NOMO-1 treated with DMSO at 0.1 percent for 48 hours (cell line): Measurements from ENCODE around the gene DPP10.
A peak's percentile ranks its signal among the peaks of the same experiment; 100 is the strongest.

Source experiments
- DNase-seq: peaks from one replicate; lab custom pipeline; 2025; ENCODE audit not compliant: unreplicated experiment; lab: John Stamatoyannopoulos, UW

The DPP10 gene

GRCh38 chr2:115115135-115115534, 672.7 kb downstream of the DPP10 start:
- DNase-seq: no peak

GRCh38 chr2:115118306-115118705, 675.9 kb downstream of the DPP10 start:
- DNase-seq: no peak

GRCh38 chr2:115119086-115119485, 676.6 kb downstream of the DPP10 start:
- DNase-seq: no peak

DNA sequence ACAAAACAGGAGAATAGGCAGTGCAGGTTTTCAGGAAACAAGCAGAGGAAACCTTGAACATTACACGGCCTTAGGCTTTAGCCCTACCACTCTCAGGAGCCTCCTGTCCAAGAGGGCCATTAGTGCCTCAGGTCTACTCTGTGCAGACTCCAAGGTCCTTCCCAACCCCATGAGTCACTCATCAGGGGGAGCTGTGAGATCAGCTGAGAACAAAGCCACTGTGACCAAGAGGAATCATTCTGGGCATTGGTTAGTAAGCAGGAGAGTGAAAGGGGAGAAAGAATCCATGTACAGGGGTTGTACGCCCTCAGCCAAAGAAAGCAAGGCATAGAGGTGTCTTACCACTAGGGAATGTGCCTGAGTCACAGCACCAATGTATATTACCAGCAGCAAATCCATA, 680.3 kb downstream of the DPP10 start:
- DNase-seq: no peak

DNA sequence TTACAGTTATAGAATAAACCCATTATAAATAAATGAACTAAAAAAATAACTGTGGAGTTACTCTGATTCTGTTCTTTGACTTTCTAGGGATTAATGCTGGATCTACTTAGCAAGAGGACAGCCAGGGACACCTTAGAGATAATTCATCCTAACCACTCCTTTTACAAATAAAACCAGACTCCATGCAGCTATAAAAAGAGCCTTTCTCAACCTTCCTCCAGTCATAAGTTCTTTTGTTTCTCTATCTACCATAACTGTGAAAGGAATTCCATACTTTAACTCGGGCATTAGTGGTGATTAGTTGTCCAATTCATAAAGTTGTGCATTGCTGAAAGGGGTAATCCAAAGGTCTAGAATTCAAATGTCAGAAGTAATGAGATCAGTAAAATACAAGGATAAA, 682.4 kb downstream of the DPP10 start:
- DNase-seq: no peak

DNA sequence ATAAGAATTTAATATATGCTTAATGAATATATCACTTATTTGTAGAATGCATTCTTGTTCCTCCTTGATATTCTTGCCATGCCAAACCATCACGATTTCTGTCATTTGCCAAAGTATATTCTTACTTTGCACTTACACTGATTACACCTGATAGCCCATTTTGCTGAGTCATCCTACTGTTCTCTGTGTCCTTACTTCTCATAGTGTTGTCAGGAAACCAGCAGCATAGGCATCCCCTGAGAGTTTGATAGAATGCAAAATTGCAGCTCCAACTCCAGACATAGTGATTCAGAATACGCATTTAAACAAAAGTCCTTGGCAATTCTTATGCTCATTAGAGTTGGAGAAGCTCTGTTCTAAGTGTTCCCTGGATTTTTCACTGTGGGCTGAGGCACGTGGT, 687.1 kb downstream of the DPP10 start:
- no peak for DNase-seq

DNA sequence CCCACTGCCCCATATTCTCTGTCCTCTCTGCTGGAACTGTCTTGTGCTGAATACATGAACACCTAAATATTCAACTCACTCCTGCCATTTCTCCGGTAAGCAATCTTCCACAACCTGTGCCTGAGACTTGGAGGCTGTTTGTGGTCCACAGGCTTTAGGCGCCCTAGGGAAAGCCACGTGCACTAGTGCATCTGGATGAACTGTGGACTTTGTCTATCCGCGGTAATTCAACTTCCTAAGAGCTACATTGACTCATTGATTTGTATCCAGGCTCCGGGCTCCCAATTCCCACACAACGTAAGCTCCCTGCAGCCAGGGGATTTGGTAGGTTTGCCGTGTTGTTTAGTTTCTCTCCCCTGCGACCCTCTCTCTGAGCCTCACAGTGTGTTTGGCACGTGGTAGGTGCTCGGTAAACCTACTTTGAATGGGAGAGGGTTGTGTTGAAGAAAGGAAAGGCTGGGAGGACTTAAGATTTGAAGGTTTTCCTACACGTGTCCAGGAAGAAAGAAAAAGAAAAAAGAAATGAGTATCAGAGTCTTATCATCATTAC, 718.2 kb downstream of the DPP10 start:
- DNase-seq: no peak

DNA sequence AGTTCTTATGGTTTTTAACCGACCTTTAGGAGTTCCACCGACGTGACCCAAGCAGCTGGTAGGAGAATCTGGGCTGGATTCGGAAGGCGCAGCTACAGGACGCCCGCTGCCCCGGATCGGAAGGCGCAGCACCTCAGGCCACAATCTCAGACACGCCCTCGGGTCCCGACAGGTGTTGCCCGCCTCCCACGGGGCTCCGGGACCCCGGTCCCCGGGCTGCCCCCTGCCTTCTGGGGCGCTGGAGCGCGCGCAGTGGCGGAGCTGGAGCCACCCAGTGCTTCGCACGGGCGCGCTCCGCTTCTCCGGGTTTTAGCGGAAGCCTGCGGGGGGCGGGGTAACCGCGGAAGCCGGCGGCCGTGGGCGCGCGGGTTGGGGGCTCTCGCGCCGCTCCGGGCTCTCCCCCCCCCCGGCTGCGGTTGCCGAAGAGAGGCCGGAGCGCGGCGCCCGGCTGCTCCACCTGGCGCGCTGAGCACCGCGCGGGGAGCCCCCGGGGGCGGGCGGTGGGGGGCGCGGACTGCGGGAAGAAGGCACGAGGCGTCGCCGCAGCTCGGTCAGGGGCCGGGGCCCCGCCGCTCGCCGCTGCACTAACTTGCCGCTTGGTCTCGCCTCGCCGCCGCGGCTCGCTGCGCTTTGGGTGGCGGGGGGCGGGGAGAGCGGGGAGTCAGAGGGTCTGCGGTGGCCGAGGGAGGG, 718.8 kb downstream of the DPP10 start:
- no peak for DNase-seq

DNA sequence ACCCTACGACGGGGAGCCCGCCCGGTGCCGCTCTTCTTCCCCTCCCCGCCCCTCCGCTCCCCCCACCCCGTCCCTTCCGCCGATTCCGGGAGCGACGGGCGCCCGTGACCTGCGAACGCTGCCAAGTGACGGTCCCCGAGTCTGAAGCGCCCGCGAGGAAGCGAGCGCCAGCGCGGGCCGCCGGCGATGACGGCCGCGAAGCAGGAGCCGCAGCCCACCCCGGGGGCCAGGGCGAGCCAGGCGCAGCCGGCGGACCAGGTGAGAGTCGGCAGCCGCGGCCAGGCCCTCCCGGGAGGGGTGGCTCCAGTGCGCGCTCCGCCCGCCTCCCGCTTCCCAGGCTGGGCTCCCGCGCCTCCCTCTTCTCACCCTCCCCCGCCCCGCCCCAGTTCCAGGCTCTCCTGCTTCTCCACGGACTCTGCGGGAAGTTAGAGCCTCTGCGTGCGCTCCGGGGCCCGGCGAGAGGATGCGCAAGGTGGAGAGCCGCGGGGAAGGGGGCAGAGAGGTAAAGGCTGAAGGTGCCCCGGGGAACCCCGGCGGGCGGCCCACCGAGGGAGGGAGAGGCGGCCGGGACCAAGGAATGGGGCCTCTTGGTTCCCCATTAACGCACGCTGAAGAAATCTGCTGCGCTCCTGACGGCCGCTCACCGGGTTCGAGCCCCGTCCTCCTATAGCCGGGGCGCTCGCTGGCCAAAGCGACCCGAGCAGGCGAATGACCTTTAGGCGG, 719.5 kb downstream of the DPP10 start:
- no peak for DNase-seq

- no peak for DNase-seq
These were observed 720.3 kb downstream of the DPP10 start for GRCh38 chr2:115162494-115163293.

- DNase-seq: no peak
These were observed 721.1 kb downstream of the DPP10 start for GRCh38 chr2:115163572-115163971.

GRCh38 chr2:115165529-115166109, 723.2 kb downstream of the DPP10 start:
- peak; percentile 29 for DNase-seq

GRCh38 chr2:115168457-115168856, 726.0 kb downstream of the DPP10 start:
- no peak for DNase-seq

GRCh38 chr2:115169814-115170213, 727.4 kb downstream of the DPP10 start:
- no peak for DNase-seq

DNA sequence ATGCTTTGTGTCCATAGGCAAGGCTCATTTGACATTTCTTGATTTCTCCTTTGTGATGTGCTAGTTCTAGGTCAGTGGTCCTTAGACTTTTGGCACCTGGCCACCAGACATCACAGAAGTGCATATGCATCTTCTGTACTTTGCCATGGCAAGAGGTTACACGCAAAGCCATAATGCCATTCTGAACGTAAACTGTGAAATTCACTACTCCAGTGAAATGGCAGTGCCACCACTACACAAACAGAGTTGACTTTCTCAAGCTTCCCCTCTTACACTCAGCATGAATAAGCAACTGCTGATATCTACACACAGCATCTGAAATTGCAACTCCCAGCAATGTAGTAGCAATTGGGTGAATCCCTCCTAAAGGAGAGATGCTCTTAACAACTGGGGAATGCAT, 729.3 kb downstream of the DPP10 start:
- DNase-seq: no peak

DNA sequence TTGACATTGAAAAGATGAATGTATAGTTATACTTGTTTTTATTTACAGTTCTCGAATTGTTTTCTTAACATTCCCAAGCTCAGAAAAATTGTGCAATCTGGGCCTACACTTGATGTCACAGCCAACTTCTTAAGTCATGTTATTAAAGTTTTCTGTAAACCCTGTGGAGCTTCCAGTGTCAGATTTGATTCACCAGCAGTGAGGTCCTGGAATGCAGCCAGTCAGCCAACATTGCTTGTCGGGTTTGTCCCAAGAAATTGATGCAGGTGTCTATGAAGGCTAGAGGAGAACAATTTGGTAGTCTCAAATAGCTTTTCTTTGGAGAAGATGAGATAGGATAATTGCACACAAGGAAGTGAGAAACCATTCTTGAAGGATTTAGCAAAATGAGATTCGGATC, 732.2 kb downstream of the DPP10 start:
- DNase-seq: no peak

DNA sequence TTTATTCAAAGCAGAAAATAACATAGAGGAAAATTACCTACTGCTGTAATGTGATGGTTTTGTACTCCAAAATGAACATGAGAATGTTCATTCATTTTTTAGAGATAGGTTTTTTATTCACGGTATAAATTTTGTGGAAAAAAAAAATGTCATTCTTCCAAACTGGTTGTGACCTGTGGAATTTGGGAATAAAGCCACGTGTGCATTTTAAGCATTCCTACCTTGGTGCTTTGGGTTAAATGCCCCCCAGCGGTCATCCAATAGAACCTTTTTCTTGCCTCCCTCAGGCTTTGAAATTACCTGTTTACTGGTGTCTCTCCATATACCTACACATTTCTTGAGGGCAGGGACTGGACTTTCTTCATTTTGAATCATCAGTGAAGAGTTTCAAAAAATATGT, 740.7 kb downstream of the DPP10 start:
- no peak for DNase-seq

DNA sequence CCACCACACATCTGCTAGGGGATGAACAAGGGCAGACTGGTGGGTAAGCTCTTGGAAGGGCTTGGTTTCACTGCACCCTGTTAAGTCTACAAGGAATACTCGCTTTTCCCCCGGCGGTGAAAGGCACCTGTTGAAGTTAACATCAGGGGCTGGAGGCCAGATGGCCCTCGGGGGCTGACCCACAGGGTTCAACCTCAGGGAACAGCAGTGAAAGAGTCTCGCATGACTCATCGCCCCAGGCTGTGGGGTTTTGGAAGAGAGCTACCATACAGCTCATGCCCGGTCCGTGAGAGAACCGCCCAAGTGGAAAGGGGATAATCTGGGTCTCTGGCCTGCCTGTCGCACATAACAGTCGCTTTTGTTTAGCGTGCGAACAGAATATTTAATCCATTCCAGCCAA, 748.0 kb downstream of the DPP10 start:
- no peak for DNase-seq

- no peak for DNase-seq
These were observed 752.2 kb downstream of the DPP10 start for GRCh38 chr2:115194623-115195022.

DNA sequence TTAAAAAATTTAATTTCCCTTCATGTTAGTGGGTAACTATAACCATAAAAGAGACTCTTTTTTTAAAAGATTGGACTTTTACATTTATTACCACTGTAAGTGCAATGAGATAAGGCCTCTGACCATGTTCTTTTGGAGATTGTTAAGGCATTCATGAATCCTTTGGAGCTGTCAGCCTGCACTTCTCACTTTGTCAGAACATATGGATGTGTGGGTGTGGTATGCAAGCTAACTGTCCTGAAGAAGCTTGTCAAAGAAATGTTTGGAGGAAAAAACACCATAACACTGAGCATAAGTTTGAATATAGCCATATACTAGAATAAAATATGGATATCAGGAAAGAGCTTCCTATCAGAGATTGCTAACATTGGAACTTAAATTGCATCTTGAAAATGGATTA, 754.1 kb downstream of the DPP10 start:
- DNase-seq: no peak

GRCh38 chr2:115199966-115200365, 757.5 kb downstream of the DPP10 start:
- DNase-seq: no peak
